K562 treated with DMSO at 1 percent for 48 hours (cell line): ENCODE data around the gene MTERF2. TPM values are rescaled to one million over a fixed set of nuclear protein-coding genes. Genes with fewer than 3 reads are reported as not detected.

Source experiments
- total RNA-seq: library from RNA; unstranded; fragments of 300-600 nt; gene quantifications from 2 replicates; pipeline ENCODE4 v1.2.3, GENCODE V29; 2022; ENCODE audit warnings: low replicate concordance; ENCODE audit errors: extremely low read depth

Gene MTERF2
- total RNA-seq: not detected in 2 replicates

GRCh38 chr12:106986625-106987389 is at the start of gene MTERF2:
Gene MTERF2 (minus strand): TSS chr12:106987146. CDS start chr12:106978714, 8,432 bp downstream.

GRCh38 chr12:106955377-106956047 is 31.4 kb downstream of the MTERF2 start, which contains the start of gene TMEM263:
Gene TMEM263 (plus strand): TSS chr12:106955907. CDS start chr12:106967117, 11,210 bp downstream.

Other genes starting within 250 kb of the MTERF2 start
- gene RIC8B, start 212.5 kb downstream of the MTERF2 start, total RNA-seq: not detected in 2 replicates
- gene TMEM263, start 31.2 kb downstream of the MTERF2 start, total RNA-seq: not detected in 2 replicates
- gene CRY1, start 106.4 kb upstream of the MTERF2 start, total RNA-seq: not detected in 2 replicates